ENCODE measurements around the gene ADSS1.

DNA sequence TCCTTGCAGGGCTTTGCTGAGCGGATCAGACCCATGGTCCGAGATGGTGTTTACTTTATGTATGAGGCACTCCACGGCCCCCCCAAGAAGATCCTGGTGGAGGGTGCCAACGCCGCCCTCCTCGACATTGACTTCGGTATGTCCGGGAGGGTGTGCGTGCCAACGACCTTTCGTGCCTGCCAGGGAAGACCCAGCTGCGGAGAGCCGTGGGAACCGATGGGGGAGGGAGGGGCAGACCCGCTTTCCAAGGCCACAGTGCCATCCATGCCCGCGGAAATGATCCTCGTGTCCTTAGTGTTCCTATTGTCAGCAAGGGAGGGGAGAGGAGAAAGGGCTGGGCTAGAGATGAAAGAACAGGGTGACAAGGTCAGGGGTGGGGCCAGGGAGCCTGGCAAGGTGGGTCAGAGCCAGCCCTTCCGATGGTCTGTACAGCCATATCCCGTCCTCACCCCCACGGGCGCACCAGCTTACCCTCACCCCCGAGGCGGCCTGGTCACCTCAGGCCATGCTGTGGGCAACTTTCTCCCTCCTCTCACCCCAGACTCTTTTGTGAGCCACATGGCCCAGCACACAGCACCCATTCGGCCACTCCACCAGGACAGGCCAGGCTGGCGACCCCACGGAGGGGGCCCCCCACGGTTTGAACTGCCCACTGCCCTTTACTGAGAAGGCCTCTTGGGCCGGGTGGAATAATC is 17.2 kb downstream of the ADSS1 start:
- TF ChIP-seq, protein P1, sequence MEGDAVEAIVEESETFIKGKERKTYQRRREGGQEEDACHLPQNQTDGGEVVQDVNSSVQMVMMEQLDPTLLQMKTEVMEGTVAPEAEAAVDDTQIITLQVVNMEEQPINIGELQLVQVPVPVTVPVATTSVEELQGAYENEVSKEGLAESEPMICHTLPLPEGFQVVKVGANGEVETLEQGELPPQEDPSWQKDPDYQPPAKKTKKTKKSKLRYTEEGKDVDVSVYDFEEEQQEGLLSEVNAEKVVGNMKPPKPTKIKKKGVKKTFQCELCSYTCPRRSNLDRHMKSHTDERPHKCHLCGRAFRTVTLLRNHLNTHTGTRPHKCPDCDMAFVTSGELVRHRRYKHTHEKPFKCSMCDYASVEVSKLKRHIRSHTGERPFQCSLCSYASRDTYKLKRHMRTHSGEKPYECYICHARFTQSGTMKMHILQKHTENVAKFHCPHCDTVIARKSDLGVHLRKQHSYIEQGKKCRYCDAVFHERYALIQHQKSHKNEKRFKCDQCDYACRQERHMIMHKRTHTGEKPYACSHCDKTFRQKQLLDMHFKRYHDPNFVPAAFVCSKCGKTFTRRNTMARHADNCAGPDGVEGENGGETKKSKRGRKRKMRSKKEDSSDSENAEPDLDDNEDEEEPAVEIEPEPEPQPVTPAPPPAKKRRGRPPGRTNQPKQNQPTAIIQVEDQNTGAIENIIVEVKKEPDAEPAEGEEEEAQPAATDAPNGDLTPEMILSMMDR (conservative IDR thresholded peaks at IDR 0.05; ENCODE audit: low read length) = no peak
- no peak for TF ChIP-seq EZH2phosphoT487 (IDR thresholded peaks at IDR 0.05; ENCODE audit: borderline replicate concordance)

All from Loucy (cell line).